ENCODE measurements around the gene LANCL3.
"Not testable (repeated sequence)": the region's sequence is repeated elsewhere in the genome, so short reads cannot be mapped to it uniquely, and the experiment has no call there.

Gene LANCL3

DNA sequence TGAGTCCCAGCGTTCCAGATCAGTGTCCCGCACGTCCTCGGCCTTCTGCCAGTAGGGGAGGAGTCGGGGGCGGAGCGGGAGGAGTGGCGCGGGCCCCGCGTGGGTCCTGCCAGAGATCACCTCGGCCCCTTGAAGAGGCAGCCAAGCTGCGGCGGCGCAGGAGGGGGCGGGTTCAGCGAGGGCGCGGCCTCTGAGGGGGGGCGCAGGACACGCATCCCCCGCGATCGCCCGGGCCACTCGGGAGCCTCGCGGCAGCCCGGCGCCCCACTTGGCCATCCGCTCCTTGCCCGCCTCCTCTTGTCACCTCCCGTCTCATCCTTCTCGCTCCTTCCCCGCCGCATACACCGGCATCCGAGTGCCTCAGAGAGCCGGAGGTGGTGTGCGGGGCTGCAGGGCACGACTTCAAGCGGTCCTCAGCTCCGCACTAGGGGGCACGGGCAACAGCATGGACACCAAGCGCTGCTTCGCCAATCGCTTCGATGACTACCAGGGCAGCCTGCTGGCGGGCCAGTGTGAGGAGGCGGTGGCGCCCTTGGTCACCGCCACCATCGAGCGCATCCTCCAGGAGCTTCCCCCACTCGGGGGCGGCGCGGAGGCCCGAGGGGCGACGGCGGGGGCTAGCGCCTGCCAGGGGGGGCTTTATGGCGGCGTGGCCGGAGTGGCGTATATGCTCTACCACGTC, at the start of gene LANCL3:
Gene LANCL3, plus strand, starts transcription at position 236 of the 682 bp plus-strand sequence. Its CDS starts 210 bp downstream, at position 446.
- peak; percentile 31 for DNase-seq

DNA sequence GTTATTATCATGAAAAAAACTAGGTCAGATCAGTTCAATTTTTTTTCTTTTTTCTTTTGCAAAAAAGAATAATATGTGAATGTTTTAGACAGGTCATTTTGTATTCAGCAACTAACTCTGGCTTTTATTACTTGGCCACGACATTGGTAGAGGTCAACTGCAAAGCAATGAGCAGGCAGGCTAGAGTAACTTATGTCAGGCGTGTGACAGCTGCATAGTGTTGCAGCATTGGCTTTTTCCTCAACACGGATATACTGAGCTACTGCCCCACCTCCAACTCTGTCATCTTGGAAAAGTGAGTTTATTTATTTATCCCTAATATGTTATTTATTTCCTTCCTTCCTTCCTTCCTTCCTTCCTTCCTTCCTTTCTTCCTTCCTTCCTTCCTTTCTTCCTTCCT, 47.8 kb upstream of the LANCL3 start:
- DNase-seq, result not testable (repeated sequence)

DNA sequence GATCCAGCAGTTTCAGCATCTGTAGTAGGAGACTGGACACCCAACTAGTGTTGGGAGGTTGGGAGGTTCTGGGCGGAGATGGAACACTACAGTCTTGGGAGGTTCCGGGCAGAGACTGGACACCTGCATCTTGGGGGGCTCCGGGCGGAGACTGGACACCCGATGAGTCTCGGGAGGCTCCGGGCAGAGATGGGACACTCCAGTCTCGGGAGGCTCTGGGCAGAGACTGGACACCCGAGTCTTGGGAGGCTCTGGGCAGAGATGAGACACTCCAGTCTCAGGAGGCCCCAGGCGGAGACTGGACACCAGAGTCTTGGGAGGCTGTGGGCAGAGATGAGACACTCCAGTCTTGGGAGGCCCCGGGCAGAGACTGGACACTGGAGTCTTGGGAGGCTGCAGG, 29.5 kb upstream of the LANCL3 start:
- no peak for DNase-seq

DNA sequence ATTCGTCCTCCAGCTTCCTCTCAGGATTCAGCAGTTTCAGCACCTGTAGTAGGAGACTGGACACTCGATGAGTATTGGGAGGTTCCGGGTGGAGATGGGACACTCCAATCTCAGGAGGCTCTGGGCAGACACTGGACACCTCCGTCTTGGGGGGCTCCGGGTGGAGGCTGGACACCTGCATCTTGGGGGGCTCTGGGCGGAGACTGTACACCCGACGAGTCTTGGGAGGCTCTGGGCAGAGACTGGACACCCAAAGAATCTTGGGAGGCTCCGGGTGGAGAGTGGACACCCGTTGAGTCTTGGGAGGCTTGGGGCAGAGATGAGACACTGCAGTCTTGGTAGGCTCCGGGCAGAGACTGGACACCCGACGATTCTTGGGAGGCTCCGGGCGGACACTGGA, 28.7 kb upstream of the LANCL3 start:
- no peak for DNase-seq

DNA sequence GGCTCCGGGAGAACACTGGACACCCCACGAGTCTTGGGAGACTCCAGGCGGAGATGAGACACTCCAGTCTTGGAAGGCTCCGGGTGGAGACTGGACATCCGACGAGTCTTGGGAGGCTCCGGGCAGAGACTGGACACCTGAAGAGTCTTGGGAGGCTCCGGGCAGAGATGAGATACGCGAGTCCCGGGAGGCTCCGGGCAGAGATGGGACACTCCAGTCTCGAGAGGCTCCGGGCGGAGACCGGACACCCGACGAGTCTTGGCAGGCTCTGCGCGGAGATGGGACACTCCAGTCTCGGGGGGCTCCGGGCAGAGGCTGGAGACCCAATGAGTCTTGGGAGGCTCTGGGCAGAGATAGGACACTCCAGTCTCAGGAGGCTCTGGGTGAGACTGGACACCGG, 28.1 kb upstream of the LANCL3 start:
- DNase-seq, result no peak

DNA sequence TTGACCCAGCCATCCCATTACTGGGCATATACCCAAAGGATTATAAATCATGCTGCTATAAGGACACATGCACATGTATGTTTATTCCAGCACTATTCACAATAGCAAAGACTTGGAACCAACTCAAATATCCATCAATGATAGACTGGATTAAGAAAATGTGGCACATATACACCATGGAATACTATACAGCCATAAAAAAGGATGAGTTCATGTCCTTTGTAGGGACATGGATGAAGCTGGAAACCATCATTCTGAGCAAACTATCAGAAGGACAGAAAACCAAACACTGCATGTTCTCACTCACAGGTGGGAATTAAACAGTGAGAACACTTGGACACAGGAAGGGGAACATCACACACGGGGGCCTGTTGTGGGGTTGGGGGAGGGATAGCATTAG, 26.9 kb upstream of the LANCL3 start:
- DNase-seq, result not testable (repeated sequence)

DNA sequence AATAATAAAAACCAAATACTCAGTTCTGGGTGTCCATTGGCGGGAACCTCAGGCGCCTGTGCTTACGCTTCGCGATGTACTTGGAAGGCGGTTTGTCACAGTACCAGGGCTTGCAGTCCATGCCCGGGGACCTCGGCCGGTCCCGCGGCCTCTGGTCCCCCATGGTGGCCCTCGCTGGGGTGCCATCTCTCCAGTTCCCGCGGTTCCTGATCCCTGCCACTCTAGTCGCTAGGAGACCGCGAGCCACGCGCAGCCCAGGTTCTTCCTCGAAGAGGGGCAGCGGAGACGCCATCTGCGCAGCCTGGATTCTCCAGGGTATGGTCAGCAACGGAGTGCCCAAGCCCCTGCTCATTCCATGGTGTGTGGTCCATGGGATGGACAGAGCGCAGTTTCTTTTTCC, 26.4 kb upstream of the LANCL3 start:
- DNase-seq, result no peak

DNA sequence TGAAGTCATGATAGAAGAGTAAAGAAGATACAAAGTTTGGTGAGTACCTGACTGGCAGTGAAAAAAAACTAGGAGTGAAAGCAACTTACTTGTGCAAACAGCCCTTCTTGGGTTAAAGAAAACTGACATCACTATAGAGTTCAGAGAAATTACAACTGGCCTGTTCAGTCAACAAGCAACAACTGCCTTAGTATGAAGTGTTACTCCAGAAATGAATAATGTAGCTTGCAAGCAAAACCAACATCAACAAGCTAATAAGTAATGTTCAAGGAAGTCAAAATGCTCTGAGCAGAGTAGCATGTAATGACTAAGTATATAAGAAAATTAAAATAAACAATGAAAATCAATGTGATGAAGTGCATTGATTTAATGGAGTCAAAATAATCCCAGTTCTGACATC, 21.8 kb upstream of the LANCL3 start:
- DNase-seq, result not testable (repeated sequence)

DNA sequence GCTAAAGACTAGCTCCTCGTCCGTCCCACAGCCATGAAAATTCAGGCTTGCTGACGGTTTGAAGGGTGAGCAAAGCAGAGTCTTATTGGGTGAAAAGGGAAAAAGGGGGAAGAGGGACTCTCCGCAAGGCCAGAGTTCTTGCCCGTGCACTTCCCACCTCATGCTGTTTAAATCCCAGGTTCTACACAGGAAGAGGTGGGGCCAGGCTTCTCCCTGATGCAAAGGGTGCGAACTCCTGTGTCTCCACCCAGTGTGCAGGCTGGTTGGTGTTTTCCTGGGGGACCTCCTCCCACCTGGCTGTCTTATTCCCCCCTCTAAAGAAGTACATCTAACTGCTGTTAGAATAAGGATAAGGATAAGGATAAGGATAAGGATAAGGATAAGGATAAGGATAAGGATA, 18.0 kb upstream of the LANCL3 start:
- no peak for DNase-seq

DNA sequence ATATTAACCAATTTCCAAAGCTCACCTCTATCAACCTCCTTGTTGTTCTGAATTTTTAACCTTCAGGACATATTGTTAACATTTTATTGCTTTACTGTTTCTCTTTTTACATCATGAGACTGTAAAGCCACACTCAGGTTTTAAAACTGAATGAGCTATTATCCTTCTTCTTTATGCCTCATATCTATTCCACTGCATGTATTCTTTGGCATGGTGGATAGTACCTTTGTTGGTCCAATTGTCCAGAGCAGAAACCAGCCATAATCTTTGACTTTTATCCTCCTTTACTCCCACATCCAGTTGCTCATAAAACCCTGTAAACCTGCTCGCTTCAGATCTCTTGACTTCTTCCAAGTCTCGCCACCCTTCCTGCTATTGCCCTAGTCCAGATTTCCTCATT, 6.2 kb upstream of the LANCL3 start:
- DNase-seq, result not testable (repeated sequence)

DNA sequence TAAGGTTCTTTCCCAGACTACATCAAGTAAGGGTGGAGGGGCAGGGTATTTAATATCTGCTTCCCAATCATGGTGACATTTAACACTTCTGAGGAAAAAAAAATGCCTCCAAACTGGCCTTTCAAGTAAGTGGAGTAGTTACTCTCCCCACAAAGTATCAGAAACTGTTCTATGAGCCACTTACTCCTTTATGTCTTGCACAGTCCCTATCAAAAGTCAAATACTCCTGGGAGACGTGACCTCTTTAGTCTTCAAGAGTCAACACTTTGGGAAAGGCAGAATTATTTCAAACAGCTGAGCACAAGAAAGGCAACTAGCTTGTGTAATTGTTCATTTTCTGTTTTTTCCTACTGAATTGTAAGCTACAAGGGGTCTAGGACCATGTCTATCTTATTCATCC, 1.1 kb upstream of the LANCL3 start:
- not testable (repeated sequence) for DNase-seq

DNA sequence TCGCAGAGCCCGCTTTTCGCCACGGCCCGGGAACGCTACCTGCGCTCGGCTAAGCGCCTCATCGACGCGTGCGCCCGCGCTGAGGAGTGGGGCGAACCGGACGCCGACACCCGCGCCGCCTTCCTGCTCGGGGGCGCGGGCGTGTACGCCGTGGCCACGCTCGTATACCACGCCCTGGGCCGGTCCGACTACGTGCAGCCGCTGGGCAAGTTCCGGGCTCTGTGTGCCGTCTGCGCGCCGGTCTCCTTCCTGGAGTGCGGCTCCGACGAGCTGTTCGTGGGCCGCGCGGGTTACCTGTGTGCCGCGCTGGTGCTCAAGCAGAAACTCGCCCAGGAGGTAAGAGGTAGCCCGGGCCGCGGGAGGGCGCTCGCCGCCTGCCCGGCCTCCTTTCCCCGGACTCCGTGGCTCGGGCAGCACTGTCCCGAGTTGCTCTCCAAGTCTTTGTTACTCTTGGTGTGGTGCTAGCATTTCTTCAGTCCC, 687 bp downstream of the LANCL3 start:
- DNase-seq, result peak; percentile 30

DNA sequence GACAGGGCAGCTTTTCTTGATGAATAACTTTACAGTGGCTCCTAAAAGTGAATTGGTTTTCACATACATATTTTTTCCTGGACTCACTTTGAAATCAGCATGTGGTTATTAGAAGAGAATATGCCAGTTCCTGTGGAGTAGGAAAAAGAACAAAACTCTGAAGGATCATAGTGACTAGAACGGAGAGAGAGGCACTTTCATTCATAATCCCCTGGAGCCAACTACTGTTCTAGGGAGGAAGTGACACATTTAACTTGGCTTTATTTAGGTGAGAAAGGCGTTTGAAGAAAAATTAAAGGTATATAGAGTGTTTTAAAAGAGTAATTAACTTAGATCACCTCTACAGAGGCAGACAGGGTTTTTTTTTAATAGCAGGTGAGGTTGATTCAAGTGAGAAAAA, 1.7 kb downstream of the LANCL3 start:
- DNase-seq, result not testable (repeated sequence)

DNA sequence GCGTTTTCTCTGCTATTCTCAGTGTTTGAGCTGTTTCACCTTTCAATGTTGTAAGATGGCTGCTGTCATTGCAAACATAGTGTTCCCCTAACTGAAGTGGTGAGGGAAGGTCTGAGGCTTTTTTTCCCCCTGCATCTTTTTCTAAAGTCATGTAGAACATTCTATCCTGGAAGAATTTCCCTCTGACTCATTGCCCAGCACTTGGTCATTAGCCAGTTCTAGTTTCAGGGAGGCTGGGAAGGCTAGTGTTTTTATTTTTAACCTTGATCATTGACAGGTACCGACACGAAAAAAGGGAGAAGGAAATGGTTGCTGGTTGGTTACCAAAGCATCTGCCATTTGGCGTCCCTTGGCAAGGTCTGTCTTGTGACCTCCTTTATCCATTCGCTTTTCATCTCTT, 6.6 kb downstream of the LANCL3 start:
- DNase-seq, result no peak

DNA sequence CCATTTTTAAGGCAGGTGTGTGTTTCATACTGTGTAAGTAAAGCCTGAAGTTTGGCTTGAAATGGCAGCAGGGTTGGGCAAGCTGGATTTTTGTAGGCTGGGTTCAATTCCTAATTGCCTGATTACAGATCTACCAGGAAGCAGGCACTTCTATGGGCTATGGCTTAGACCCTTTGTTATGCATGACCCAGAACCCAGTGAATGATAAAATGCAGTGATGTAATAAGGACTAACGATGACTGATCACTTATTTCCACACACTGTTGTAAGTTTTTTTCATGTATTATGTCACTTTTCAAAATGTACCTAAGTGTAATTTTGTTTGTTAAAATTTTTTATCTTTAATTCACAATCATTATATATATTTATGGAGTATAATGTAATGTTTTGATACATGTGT, 8.6 kb downstream of the LANCL3 start:
- no peak for DNase-seq

DNA sequence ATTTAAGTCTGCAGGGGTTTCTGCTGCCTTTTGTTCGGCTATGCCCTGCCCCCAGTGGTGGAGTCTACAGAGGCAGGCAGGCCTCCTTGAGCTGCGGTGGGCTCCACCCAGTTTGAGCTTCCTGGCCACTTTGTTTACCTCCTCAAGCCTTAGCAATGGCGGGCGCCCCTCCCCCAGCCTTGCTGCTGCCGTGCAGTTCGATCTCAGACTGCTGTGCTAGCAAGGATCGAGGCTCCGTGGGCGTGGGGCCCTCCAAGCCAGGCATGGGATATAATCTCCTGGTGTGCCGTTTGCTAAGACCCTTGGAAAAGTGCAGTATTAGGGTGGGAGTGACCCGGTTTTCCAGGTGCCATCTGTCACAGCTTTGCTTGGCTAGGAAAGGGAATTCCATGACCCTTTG, 15.9 kb downstream of the LANCL3 start:
- not testable (repeated sequence) for DNase-seq

DNA sequence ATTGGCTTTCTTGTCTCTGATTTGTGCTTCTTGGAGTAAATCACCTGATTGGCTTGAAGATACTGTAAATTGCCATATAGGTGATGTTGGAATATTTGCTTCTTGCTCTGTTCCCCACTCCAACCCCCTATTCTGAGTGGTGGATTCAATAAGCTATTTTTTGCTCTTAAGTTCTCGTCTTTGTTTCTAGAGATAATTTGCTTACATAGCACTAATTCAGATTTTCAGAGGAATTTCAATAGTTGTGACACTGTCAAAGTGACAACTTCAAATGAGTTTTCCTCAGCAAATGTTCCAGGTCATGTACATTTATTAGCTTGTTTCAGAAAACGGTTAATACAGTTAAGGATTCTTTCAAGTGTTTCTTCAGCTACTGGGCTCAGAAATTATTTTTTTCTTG, 18.6 kb downstream of the LANCL3 start:
- no peak for DNase-seq

DNA sequence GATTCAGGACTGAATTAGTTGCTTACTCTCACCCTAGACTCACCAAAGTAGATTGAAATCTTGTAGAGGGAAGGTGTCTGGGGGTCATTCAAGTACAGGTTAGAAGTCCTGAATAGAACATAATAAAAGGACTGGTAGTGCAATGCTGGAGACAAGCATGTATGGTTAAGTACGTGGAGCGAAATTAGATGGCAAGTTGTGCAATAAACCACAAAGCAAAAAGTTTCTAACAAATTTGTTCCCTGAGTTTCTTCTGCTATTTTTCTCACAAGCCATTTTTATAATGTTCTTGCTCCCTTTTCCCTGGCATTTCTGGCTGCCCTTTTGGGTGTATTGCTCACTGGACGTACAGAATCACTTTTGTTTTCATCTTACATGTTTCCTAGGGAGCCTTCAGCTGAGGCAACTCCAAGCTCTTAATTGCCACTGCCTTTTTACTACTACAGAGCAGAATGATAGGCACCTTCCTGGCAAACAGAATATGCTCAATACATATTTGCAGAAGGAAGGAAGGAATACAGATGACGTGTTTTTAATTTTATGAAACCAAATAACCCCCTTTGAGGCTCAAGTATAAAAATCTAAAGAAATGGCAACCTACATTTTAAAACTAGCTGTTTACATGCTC, 23.4 kb downstream of the LANCL3 start:
- no peak for DNase-seq

DNA sequence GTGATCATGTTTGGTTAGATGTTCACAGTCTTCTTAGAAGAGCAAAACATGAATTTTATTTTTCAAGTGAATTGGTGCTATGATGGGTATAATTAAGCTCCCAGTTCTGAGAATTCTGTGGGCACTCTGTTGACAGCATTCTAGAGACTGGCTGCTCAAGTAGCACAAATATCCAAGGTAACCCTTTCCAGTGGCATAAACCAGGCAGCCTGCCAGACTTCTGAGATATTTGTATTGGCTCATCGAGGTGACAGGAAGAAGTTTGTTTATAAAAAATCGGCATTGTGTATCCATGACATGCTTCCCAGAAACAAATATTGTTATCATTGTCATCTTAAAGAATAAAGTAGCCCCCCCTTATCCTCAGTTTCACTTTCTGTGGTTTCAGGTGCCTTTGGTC, 28.3 kb downstream of the LANCL3 start:
- no peak for DNase-seq

DNA sequence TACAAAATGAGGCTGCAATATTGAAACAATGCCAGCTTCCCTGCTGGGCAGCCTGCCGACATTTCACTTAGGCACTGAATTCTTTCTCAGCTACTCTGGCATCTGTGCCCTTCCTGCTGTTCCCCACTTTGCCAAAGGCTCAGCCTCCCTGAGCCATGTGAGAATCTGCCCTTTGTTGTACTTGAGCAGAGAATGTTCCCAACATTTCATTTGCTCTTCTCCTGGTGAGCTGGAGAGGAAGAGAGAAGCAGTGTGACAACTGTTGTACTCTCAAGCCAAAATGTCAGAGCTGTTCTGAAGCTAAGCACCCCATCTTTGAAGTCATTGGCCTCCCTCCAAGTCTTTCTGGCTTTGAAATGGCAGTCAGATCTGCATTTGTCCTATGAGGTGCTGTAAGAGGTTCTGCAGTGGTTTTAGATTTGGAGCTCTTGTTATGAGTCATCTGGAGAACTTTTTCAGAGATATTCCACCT, 32.5 kb downstream of the LANCL3 start:
- no peak for DNase-seq

DNA sequence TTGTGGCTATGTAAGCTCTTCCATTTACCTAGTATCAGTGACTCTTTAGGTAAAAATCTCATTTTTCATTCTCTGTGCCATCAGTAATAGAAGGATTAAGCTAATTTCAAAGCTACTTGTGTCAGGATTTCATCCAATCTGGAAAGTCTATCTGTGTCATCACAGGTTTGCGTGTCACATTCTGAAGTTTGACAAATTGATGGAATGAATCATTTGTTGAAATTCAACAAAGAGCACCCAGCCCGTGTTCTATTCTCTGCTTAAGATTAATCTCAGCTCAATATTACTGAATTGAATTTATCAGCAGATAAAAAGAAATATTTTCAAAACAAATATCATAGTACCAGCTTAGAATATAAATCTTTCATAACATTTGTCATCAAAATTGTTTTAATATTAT, 35.8 kb downstream of the LANCL3 start:
- no peak for DNase-seq

DNA sequence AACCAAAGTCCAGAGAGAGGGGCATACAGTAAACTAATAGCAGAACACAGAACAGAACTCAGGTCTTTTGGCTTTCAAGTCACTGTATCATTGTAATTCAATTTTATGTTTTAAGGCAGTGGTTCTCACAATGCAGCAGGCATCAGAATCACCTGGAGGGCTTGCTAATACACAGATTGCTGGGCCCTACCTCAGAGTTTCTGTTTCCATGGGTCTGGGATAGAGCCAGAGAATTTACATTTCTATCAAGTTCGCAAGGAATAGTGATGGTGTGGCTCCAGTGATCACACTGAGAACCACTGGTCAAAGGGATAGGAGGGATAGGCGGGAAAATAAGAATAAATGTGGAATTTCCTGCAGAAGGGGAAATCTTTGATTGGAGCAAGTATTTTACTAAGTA, 36.7 kb downstream of the LANCL3 start:
- DNase-seq, result no peak

DNA sequence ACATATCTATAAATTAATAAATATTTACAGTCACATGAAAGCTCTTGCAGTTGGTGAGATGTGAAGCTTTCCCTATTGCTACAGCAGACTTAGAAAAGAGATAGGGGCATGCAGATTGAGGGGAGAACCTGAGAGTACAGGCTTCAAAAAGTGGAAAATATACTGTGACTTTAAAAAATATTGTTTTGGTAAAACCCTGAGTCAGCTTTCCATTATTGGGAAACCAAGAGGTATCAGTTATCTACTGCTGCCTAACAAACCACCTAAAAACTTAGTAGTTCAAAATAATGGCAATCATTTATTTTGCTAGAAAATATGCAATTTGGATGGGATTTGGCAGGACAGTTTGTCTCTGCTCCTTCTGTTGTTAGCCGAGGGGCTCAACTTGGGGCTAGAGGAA, 38.3 kb downstream of the LANCL3 start:
- no peak for DNase-seq

DNA sequence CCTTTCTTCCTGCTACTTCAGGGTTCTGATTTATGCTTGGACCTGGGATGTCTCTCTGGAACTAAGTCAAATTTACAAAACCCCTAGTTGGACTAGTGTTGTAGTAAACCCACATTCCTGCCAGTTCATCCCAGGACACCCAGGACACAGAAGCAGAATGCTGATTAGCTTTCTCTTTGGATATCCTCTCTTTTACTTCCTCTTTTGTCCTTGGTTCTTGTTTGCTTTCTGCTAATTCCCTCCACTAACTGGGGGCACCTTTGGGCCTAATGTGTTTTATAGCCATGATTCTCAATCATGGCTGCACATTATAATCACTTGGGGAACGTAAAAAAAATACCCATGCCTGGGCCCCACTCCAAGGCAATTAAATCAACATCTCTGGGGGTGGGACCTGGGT, 42.5 kb downstream of the LANCL3 start:
- no peak for DNase-seq

DNA sequence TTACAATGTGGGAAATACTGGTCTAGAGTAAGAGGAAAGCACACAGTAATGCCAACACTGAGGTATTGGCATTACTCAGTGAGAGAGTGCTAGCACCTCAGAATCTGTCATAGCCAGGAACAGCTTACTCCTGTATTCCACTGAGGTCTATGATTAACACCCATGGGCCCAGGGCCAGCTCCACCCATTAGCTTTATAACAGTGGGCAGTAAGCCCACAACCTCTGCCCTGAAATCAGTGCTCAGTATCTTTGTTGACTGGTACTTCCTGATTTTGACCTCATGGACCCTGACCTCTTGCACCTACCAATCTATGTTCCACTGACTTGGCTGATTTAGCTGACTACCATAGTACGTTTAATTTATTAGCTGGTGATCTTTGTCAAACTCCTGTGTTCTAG, 56.1 kb downstream of the LANCL3 start:
- DNase-seq, result no peak

All from femur (tissue), 1 donor.